Endothelial cell of umbilical vein (primary cell): ENCODE results near the gene CLEC2L.

Source experiments
- CTCF ChIP-seq, 2 donors: IDR thresholded peaks; 1 replicate in 1 of 2; 2 replicates in 1 of 2; pipeline ENCODE4 v1.5.1; 2011; ENCODE audit warnings: low read length in 2 of 2, mild to moderate bottlenecking in 2 of 2, moderate library complexity in 2 of 2, control low read depth in 1 of 2, inconsistent platforms in 1 of 2, low read depth in 1 of 2; ENCODE audit not compliant: insufficient read depth in 1 of 2; ENCODE audit errors: extremely low read depth in 1 of 2
- EZH2 ChIP-seq: IDR thresholded peaks from 2 replicates; pipeline ENCODE4 v1.6.1; 2012; ENCODE audit warnings: borderline replicate concordance, low read depth, mild to moderate bottlenecking, moderate library complexity, low read length, inconsistent platforms; ENCODE audit not compliant: severe bottlenecking
- POLR2A ChIP-seq: IDR thresholded peaks from 2 replicates; pipeline ENCODE4 v1.6.1; 2012; ENCODE audit warnings: low read depth, mild to moderate bottlenecking, control low read depth, low read length
- POLR2AphosphoS5 ChIP-seq: IDR thresholded peaks from 2 replicates; pipeline ENCODE4 v1.6.1; 2012; ENCODE audit warnings: low read depth, mild to moderate bottlenecking, control low read depth, low read length, moderate library complexity; ENCODE audit not compliant: insufficient read depth

DNA sequence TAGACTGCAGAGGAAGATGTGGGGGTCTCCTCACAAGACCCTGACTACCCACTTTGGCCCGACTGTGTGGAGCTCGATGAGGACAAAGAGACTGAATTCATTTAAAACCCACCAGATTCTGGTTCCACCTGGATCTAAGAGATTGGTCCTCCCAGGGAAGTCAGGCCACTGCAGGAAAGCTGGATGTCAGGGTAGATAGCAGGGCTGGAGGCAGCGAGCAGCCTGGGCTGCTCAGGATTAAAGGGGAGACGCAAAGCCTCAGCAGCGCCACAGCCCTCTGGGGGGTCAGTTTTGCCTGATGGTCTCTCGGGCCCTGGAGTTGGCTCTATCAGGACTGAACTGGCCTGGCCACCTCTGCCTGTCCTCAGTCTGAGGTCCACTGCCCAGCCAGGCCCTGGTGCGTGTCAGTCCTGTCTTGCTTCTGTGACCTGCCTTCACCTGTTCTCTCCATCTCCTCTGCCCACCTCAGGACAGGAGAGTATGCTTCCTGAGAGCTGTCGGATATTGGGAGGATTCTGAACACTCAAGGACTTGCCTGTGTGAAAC is 27.8 kb upstream of the CLEC2L start:
- TF ChIP-seq CTCF (IDR thresholded peaks at IDR 0.05; ENCODE audit: extremely low read depth in 1 of 2, insufficient read depth in 1 of 2, low read depth in 1 of 2, low read length in 2 of 2): no peak
- no peak for TF ChIP-seq POLR2A
- TF ChIP-seq EZH2: no peak
- TF ChIP-seq POLR2AphosphoS5: no peak
